Sciatic nerve (tissue), 2 donors: ENCODE data around the gene KIAA1755. TPM values are rescaled to one million over a fixed set of nuclear protein-coding genes. Genes with fewer than 3 reads are reported as not detected.
A peak's percentile ranks its signal among the peaks of the same experiment; 100 is the strongest.

ENCODE experiments used
- ATAC-seq: fragments of 200-7000 bp; cut with Tn5 transposase; one replicate; pipeline ENCODE4 v1.9.1; 2020; ENCODE audit warnings: mild to moderate bottlenecking, moderate library complexity
- DNase-seq: peaks from one replicate; pipeline ENCODE4 v3.0.0-alpha.2; 2020; ENCODE audit warnings: low spot score
- intact Hi-C: fragments of 100-400 bp; cut with DNase I; formaldehyde crosslinking; loops from one replicate; pipeline ENCODE4 v1.14.2; 2022
- total RNA-seq: library from RNA; stranded (reverse); fragmentation: NEBNext Ultra II Directional; extraction: Animal tissue kit (Norgen Biotek cat#: 25700); gene quantifications from one replicate; pipeline ENCODE4 v1.2.1, GENCODE V29; 2021
- donor health status: DM: no; HTN: no; CAD: no.
- donor health status: DM: no; HTN: no; CAD: no.

KIAA1755 gene
- total RNA-seq, 1 donor from 2014 or later = 56.0 TPM

DNA sequence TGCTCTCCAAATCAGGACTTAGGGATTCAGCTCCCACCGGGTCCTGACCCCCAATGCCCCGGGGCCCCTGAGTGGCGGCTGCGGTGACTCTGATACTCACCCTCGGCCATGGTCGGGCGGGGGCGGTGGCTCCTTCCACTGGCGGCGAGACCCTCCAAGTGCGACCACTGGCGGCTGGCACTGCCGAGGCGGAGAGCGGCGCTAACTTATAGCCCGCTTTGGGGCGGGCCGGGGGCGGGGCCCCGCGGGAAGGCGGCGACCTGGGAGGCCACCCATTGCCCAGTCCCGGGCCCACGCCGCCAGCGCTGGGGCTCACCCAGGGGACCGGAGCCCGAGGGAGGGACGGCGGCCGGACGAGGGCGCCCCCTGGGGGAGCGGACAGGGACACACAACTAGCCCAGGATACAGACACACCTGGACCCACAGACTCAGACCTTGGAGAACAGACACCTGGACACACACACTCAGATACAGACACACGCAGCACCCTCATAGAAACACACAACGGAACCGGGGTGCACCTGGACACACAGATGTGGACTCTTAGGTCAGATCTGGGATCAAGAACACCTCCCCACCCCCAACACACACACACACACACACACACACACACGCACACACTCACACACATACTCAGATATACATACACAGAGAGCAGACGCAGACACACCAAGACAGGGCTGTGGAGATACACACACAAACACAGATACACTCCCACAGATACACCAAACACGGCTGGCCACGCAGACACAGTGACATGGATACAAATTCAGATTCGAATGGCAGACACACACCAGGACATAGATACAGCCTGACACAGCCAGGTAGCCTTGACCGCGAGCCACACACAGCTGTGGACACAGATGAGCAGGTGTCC lies 95.2 kb downstream of the KIAA1755 start, which contains the start of gene TGM2:
Gene TGM2, minus strand, starts transcription at position 182 of the 877 bp plus-strand sequence. Its CDS starts 72 bp downstream, at position 110.
- intact Hi-C loops = no loop called here
- ATAC-seq = peak; percentile 47
- peak; percentile 78 for DNase-seq

DNA sequence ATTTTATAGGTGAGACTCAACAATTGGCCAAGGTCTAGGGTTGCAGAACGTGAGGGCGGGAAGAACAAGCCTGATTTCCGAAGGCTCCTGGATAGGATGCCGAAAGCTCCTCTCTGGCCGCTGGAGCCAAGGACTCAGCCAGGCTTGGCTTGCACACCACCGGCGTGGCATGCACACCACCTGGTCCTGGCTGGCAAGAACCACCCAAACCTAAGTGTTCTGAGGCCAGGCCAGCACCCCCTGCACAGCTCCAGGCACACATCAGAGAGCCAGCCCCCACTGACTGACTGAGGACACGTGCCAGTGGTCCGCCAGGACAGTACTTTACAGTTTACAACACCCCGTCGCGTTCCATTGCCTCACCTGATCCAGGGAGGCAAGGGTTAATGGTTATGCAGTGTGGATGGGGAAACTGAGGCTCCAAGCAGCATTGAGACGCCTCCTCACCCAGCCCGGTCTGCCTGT lies 95.9 kb downstream of the KIAA1755 start:
- no peak for ATAC-seq
- no peak for DNase-seq
- intact Hi-C loops = loop anchor here (5.0 kb wide), 1 partner anchor 602 kb away; no protein-coding TSS in a partner anchor

DNA sequence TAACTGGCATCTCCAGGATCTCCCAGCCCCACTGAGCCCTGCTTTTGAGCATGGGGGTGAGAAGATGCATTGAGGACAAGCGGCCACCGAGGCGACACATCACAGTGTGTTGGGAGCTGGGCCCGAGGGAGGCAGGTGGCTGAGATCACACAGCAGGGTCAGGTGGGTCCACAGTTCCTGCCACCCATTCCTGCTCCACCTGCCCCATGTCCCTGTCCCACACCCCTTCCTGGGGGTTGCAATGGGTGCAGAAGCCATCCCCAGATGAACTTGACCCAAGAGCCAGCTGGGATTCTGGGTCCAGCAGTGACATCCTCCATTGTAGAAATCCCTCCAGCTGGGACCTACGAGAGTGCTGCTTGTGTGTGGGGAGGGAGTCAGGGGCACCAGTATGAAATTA lies 96.5 kb downstream of the KIAA1755 start:
- ATAC-seq (no peak), DNase-seq (no peak)
- intact Hi-C loops = loop anchor here (5.0 kb wide), 1 partner anchor 602 kb away; no protein-coding TSS in a partner anchor

DNA sequence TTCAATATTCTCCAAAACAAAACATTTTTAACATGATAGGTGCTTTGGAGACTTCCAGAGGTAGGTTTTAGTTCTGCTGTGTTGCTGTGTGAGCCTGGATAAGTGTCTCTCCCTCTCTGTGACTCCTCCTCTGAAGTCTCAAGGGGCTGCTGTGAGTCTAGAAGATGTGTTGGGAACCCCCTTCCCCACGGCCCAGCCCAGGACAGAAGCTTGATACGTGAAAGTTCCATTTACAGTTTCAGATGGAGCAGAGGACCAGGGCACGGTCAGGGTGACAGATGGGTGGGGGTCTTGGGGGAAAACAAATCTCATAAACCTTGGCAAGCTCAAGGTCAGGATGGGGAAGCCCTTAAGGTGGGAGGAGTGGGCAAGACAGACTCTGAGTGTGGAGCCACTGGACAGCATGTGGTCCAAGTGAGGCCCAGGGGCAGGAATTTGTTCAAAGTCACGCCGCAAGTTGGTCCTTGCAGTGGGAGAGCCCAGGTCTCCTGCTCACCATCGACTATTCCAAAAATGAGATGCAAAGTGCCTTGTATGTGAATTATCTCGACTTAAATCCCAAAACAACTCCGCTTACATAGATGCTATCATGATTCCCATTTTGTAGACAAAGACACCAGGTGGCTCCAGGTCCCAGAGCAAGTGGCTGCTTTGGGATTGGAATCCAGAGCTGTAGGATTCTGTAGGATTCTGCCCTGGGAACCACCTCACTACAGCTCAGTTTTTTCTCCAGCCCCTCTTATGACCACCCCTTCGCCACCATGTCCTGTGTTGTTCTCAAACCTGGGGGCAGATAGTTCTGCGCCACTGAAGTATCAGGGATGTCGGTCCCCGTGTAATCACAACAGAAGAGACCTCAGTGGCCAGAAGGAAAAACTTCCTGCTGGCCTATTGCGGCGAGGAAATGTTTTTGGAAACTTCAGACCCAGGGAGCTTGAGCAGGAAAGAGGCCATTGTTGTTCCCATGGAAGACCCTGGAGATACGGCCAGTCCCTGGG lies 97.4 kb downstream of the KIAA1755 start:
- intact Hi-C loops = loop anchor here (5.0 kb wide), 1 partner anchor 601 kb away; no protein-coding TSS in a partner anchor
- no peak for ATAC-seq
- no peak for DNase-seq

DNA sequence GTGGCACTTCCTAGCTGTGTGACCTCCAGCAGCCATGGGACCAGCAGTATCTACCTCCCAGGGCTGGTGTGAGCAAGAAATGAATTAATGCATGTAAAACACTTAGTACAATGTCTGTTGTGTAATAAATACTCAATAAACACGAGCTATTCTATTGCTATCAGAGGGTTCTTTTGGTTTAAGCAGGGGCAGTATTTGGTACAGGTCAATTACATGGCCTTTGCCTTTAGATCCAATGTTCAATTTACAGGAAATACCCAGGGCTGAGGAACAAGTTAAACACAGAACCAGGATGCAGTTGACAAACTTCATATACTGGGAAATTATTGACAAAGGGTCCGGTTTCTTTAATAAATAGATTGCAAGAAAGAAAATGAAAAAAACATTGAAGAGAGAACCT lies 98.4 kb downstream of the KIAA1755 start:
- DNase-seq (no peak), ATAC-seq (no peak)
- intact Hi-C loops = loop anchor here (5.0 kb wide), 1 partner anchor 600 kb away; no protein-coding TSS in a partner anchor

DNA sequence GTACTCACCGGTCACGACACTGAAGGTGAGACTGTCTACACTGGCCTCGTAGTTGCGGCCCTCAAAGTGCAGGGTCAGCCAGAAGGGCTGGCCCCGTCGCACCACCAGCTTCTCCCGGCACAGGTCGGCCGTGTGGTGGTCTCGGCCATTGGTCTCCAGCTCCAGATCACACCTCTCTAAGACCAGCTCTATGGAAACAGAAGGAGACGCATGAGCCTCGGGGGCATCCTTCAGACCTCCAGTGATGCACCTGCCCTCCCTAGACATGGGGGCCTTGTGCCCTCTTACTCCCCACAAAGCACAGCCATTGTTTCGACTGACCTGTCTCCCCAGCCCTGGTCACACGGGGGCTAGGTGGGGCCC lies 99.1 kb downstream of the KIAA1755 start:
- no peak for DNase-seq
- intact Hi-C loops = loop anchor here (5.0 kb wide), 1 partner anchor 599 kb away; no protein-coding TSS in a partner anchor
- ATAC-seq = no peak

Other genes starting within 250 kb of the KIAA1755 start
- 15.2 TPM for gene TTI1, start 227.3 kb downstream of the KIAA1755 start, total RNA-seq
- 41.9 TPM for gene RPRD1B, start 227.0 kb downstream of the KIAA1755 start, total RNA-seq
- gene TGM2, start 95.5 kb downstream of the KIAA1755 start, total RNA-seq = 70.3 TPM
- 2.3 TPM for gene BPI, start 43.4 kb upstream of the KIAA1755 start, total RNA-seq
- gene LBP, start 85.7 kb upstream of the KIAA1755 start, total RNA-seq = 0.40 TPM
- gene SNHG17, start 174.6 kb upstream of the KIAA1755 start, total RNA-seq = 30.8 TPM
- 40.9 TPM for gene RALGAPB, start 212.1 kb upstream of the KIAA1755 start, total RNA-seq